NB4 (cell line): ENCODE measurements around the gene RNF2.

Experiments
- MAX ChIP-seq: IDR thresholded peaks from 2 replicates; pipeline ENCODE4 v1.6.1; 2011; ENCODE audit warnings: low read depth, low read length
- POLR2A ChIP-seq: IDR thresholded peaks from 2 replicates; pipeline ENCODE4 v1.6.1; 2011; ENCODE audit warnings: mild to moderate bottlenecking; ENCODE audit not compliant: insufficient read length; ENCODE audit errors: extremely low read depth
- TF ChIP-seq, protein P1 (sequence below): IDR thresholded peaks from one replicate; pipeline ENCODE4 v1.5.1; 2012; ENCODE audit warnings: low read depth, low read length

- TF ChIP-seq, protein P1, sequence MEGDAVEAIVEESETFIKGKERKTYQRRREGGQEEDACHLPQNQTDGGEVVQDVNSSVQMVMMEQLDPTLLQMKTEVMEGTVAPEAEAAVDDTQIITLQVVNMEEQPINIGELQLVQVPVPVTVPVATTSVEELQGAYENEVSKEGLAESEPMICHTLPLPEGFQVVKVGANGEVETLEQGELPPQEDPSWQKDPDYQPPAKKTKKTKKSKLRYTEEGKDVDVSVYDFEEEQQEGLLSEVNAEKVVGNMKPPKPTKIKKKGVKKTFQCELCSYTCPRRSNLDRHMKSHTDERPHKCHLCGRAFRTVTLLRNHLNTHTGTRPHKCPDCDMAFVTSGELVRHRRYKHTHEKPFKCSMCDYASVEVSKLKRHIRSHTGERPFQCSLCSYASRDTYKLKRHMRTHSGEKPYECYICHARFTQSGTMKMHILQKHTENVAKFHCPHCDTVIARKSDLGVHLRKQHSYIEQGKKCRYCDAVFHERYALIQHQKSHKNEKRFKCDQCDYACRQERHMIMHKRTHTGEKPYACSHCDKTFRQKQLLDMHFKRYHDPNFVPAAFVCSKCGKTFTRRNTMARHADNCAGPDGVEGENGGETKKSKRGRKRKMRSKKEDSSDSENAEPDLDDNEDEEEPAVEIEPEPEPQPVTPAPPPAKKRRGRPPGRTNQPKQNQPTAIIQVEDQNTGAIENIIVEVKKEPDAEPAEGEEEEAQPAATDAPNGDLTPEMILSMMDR: no peak
- TF ChIP-seq POLR2A (no peak), MAX (no peak)
Observed at GRCh38 chr1:185087746-185088145, 42.4 kb downstream of the RNF2 start.
